Measurements from ENCODE around the gene ADAMTS2.

DNA sequence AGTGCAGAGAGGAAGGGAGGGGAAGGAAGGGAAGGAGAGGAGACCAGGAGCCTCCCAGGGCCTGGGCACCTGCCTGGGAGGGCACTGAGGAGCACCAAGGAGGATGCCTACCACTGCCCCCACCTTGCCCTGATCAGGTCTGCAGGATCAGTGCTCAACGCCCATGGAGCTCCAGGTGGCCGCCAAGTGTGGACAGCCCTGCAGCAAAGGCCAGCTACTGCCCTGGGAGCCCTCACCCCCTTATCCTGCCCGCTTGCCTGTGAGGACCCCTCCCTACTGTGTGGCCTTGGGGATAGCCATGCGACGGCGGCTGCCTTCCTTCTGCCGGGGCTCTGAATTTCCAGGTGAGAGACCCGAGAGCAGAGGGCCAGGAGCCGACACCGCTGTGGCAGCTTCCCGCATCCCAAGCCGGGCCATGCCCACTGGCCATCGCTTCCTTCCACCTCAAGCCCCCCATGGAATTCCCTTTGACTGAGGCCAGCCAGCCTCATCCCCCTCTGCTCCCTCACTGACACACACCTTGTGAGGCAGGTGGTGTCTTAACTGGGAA, 12.4 kb downstream of the ADAMTS2 start:
- TF ChIP-seq, protein P1, sequence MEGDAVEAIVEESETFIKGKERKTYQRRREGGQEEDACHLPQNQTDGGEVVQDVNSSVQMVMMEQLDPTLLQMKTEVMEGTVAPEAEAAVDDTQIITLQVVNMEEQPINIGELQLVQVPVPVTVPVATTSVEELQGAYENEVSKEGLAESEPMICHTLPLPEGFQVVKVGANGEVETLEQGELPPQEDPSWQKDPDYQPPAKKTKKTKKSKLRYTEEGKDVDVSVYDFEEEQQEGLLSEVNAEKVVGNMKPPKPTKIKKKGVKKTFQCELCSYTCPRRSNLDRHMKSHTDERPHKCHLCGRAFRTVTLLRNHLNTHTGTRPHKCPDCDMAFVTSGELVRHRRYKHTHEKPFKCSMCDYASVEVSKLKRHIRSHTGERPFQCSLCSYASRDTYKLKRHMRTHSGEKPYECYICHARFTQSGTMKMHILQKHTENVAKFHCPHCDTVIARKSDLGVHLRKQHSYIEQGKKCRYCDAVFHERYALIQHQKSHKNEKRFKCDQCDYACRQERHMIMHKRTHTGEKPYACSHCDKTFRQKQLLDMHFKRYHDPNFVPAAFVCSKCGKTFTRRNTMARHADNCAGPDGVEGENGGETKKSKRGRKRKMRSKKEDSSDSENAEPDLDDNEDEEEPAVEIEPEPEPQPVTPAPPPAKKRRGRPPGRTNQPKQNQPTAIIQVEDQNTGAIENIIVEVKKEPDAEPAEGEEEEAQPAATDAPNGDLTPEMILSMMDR (IDR thresholded peaks at IDR 0.05) = no peak
- no peak for TF ChIP-seq POLR2A (IDR thresholded peaks at IDR 0.05)

Data from lower leg skin (tissue), 3 donors.